Fibroblast of lung (primary cell): ENCODE measurements around the gene MTHFD2. TPM values are rescaled to one million over a fixed set of nuclear protein-coding genes. Genes with fewer than 3 reads are reported as not detected.

ENCODE experiments used
- DNase-seq, 2 donors: peaks; one replicate each; pipeline versions ENCODE4 v3.0.0 to v3.0.0-alpha.2; 2010; ENCODE audit warnings: low read depth in 2 of 2
- H2AFZ ChIP-seq: 2 replicates; pipeline ENCODE4 v1.5.1; 2012; ENCODE audit warnings: low read length, control low read depth, inconsistent platforms
- H3K27ac ChIP-seq: 2 replicates; pipeline ENCODE4 v1.5.1; 2011; ENCODE audit warnings: low read length, control low read depth; ENCODE audit not compliant: insufficient read depth
- H3K27me3 ChIP-seq: 2 replicates; pipeline ENCODE4 v1.5.1; 2011; ENCODE audit warnings: mild to moderate bottlenecking, low read length; ENCODE audit not compliant: control insufficient read depth, insufficient read depth
- H3K36me3 ChIP-seq: 2 replicates; pipeline ENCODE4 v1.5.1; 2011; ENCODE audit warnings: low read length; ENCODE audit not compliant: control insufficient read depth, insufficient read depth
- H3K4me1 ChIP-seq: 2 replicates; pipeline ENCODE4 v1.5.1; 2011; ENCODE audit warnings: low read length; ENCODE audit not compliant: control insufficient read depth, insufficient read depth; ENCODE audit errors: extremely low read depth
- H3K4me2 ChIP-seq: 2 replicates; pipeline ENCODE4 v1.5.1; 2011; ENCODE audit warnings: low read length, control low read depth; ENCODE audit not compliant: insufficient read depth; ENCODE audit errors: extremely low read depth
- H3K4me3 ChIP-seq, 4 experiments: fragments of 200-600 bp in 1 of 4; sonication (generic) in 1 of 4; replicated peaks in 1 of 4; 2 replicates each; pipeline ENCODE4 v1.5.1; 2011 to 2016; ENCODE audit warnings: low read length in 4 of 4, low read depth in 3 of 4, mild to moderate bottlenecking in 3 of 4, control low read depth in 2 of 4, inconsistent platforms in 1 of 4, mixed read lengths in 1 of 4; ENCODE audit not compliant: insufficient read depth in 1 of 4; ENCODE audit errors: control extremely low read depth in 1 of 4
- H3K79me2 ChIP-seq: 2 replicates; pipeline ENCODE4 v1.5.1; 2012; ENCODE audit warnings: mild to moderate bottlenecking, low read length, inconsistent platforms; ENCODE audit not compliant: control insufficient read depth, insufficient read depth
- H3K9ac ChIP-seq: 2 replicates; pipeline ENCODE4 v1.5.1; 2011; ENCODE audit warnings: mild to moderate bottlenecking, low read length, control low read depth; ENCODE audit not compliant: insufficient read depth
- H3K9me3 ChIP-seq: 2 replicates; pipeline ENCODE4 v1.5.1; 2012; ENCODE audit warnings: low read depth, low read length; ENCODE audit not compliant: control insufficient read depth, insufficient read depth
- H4K20me1 ChIP-seq: 2 replicates; pipeline ENCODE4 v1.5.1; 2011; ENCODE audit warnings: low read length; ENCODE audit not compliant: control insufficient read depth, insufficient read depth; ENCODE audit errors: extremely low read depth
- EZH2 ChIP-seq: IDR thresholded peaks from 2 replicates; pipeline ENCODE4 v1.5.1; 2012; ENCODE audit warnings: low read length, control low read depth, mild to moderate bottlenecking; ENCODE audit errors: missing control alignments
- polyA plus RNA-seq, 2 donors: library from polyadenylated mRNA; depleted of rRNA in 1 of 2; stranded (reverse) in 1 of 2; unstranded in 1 of 2; fragments of >200 nt; gene quantifications; 2 replicates each; pipeline ENCODE4 v1.2.1, GENCODE V29; 2011 to 2012; ENCODE audit warnings: missing spikeins in 1 of 2
- total RNA-seq: library from RNA; depleted of rRNA; stranded (reverse); fragments of >200 nt; gene quantifications from 2 replicates; pipeline ENCODE4 v1.2.1, GENCODE V29; 2014
- TF ChIP-seq, protein P1 (sequence below), 2 donors: IDR thresholded peaks in 1 of 2; conservative IDR thresholded peaks in 1 of 2; 1 replicate in 1 of 2; 2 replicates in 1 of 2; pipeline ENCODE4 v1.5.1; 2011 to 2012; ENCODE audit warnings: low read length in 2 of 2, control low read depth in 1 of 2, inconsistent platforms in 1 of 2, low read depth in 1 of 2, mild to moderate bottlenecking in 1 of 2

Gene MTHFD2
- total and polyA plus RNA-seq, 2 donors (not counting 1 experiment from before 2014, with no cell fraction given): 95.4 to 334 TPM

DNA sequence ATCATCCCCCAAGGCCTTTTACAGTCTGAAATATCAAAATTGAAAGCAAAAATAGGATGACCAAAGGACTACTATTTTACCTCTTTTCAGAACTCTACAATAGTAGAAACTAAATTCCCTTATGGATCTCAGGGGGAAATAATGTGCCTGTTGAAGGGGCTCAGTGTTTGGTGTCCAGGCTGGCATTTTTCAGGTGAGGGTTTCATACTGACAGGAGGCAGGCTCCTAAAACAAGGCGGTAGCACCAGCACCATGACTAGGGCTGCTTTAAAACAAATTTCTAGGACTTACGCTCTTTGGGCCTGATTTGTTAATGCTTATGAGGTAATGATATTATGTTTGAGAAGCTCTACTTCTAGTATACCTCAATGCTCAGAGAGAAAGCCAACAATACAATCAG, 45.5 kb upstream of the MTHFD2 start:
- no peaks in the 10 kb centered on the region for H4K20me1 ChIP-seq
- H3K9me3 ChIP-seq: no peaks in the 10 kb centered on the region
- peaks cover 10% of the 10 kb centered on the region for H3K36me3 ChIP-seq

DNA sequence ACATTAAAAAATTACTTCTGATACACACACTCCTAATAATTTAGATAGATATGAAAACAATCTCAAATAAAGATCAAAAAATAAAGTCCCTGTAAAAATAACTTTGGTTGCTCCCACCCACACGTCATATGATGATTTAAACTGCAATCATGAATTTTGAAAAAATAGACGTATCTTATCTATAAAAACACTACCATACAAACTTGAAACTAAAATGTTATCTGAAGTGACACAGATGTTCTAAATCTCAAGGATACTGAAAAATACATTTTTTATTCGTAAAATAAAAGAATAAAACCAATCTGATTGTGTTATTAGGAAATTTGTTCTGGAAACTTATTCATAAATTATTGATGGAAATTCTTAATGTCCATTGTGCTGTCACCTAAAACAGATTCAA, 42.6 kb upstream of the MTHFD2 start:
- Histone ChIP-seq H3K4me2 (no peak overlapping the region), H3K27me3 (no peaks in the 10 kb centered on the region), H2AFZ (no peak overlapping the region), H3K79me2 (no peaks in the 10 kb centered on the region), H3K27ac (no peak overlapping the region), H3K4me1 (no peaks in the 10 kb centered on the region), H3K4me3 (no peak overlapping the region), H3K36me3 (peaks cover 8% of the 10 kb centered on the region), H3K9ac (no peak overlapping the region), H3K9me3 (no peaks in the 10 kb centered on the region), H4K20me1 (no peaks in the 10 kb centered on the region)
- TF ChIP-seq, protein P1, sequence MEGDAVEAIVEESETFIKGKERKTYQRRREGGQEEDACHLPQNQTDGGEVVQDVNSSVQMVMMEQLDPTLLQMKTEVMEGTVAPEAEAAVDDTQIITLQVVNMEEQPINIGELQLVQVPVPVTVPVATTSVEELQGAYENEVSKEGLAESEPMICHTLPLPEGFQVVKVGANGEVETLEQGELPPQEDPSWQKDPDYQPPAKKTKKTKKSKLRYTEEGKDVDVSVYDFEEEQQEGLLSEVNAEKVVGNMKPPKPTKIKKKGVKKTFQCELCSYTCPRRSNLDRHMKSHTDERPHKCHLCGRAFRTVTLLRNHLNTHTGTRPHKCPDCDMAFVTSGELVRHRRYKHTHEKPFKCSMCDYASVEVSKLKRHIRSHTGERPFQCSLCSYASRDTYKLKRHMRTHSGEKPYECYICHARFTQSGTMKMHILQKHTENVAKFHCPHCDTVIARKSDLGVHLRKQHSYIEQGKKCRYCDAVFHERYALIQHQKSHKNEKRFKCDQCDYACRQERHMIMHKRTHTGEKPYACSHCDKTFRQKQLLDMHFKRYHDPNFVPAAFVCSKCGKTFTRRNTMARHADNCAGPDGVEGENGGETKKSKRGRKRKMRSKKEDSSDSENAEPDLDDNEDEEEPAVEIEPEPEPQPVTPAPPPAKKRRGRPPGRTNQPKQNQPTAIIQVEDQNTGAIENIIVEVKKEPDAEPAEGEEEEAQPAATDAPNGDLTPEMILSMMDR (conservative IDR thresholded peaks at IDR 0.05 in 1 of 2, IDR thresholded peaks at IDR 0.05 in 1 of 2; ENCODE audit: low read depth in 1 of 2, low read length in 2 of 2): no peak
- no peak for TF ChIP-seq EZH2
- no peak for DNase-seq

More for the DNA sequence above, 45.5 kb upstream of the MTHFD2 start:
- DNase-seq: no peak
- Histone ChIP-seq H3K27me3 (no peaks in the 10 kb centered on the region), H3K4me2 (no peak overlapping the region), H3K79me2 (no peaks in the 10 kb centered on the region), H2AFZ (no peak overlapping the region), H3K4me3 (no peak overlapping the region), H3K4me1 (peaks cover 3% of the 10 kb centered on the region), H3K9ac (no peak overlapping the region), H3K27ac (no peak overlapping the region)
- TF ChIP-seq, protein P1 (conservative IDR thresholded peaks at IDR 0.05 in 1 of 2, IDR thresholded peaks at IDR 0.05 in 1 of 2; ENCODE audit: low read depth in 1 of 2, low read length in 2 of 2): no peak
- no peak for TF ChIP-seq EZH2

DNA sequence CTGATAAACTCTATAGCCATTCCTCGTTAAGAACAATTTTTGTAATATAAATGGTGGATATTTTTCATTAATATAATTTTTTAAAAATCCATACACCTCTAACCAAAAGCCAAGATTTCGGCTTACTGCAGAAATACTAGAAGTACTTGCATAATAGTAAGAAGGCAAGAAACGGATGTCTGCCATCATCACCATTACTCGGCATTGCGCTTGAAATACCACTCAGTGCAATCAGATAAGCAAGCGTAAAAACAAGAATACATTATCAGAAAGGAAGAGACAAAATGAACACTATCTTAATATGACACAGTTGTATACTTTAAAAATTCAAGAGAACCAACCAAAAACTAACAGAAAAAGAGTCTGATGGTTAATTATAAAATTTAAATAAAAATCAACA, 35.5 kb upstream of the MTHFD2 start:
- no peaks in the 10 kb centered on the region for H4K20me1 ChIP-seq
- H3K36me3 ChIP-seq: peaks cover 7% of the 10 kb centered on the region

More for the DNA sequence above, 35.5 kb upstream of the MTHFD2 start:
- TF ChIP-seq EZH2: no peak
- TF ChIP-seq, protein P1 (conservative IDR thresholded peaks at IDR 0.05 in 1 of 2, IDR thresholded peaks at IDR 0.05 in 1 of 2; ENCODE audit: low read depth in 1 of 2, low read length in 2 of 2): no peak
- Histone ChIP-seq H3K4me2 (no peak overlapping the region), H3K9me3 (no peaks in the 10 kb centered on the region), H3K79me2 (no peaks in the 10 kb centered on the region), H3K4me1 (no peaks in the 10 kb centered on the region), H3K4me3 (no peak overlapping the region), H2AFZ (no peak overlapping the region), H3K27me3 (no peaks in the 10 kb centered on the region), H3K27ac (no peak overlapping the region), H3K9ac (no peak overlapping the region)
- DNase-seq: no peak
